GM19438 (cell line): ENCODE measurements around the gene CCDC18.
"Not testable (repeated sequence)": the region's sequence is repeated elsewhere in the genome, so short reads cannot be mapped to it uniquely, and the experiment has no call there.

Experiments used
- ATAC-seq: cut with Tn5 transposase; IDR thresholded peaks from one replicate; pipeline ENCODE4 v1.9.1; 2021; ENCODE audit warnings: low read depth; ENCODE audit not compliant: unreplicated experiment

CCDC18 gene

DNA sequence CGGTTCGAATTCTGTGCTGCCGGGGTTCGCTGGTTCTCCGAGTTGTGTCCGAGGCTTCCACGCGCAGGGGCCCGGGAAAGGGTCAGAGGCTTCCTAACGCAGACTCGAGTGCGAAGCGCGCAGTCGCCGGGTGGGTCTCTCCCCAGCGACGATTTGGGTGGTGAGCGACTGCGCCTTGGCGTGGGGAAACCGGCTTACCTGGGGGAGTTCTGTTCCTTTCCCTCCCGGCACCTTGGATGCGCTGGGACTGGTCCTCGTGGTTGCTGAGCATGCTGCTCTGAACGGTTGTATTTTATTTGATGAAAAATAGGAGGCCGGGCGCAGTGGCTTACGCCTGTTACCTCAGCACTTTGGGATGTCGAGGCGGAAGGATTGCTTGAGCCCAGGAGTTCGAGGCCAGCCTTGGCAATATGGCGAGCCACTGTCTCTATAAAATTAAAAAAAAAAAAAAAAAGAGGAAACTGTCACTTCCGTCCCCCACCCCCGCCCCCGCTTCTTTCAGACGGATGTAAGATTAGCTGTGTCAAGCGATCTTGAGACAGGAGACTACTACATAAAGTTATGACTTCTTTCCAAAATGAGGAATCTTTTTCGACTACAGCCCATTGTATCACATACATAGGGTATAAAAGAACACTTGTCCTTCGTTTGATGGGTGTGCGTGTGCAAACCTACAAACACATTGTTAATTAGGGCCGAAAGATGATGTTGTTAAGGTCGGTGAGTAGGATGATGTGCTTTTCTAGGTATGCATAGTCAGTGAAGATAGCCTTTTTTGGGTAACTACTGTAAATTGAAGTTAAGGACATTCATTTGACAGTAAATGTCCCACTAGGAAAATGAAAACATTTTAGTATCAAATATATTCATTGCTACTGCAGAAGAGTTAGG, at the start of gene CCDC18:
TSS of gene CCDC18 (plus strand) at position 2 of the 891 bp plus-strand sequence. CDS start 2,638 bp downstream, outside the sequence.
- ATAC-seq = peak; percentile 8

DNA sequence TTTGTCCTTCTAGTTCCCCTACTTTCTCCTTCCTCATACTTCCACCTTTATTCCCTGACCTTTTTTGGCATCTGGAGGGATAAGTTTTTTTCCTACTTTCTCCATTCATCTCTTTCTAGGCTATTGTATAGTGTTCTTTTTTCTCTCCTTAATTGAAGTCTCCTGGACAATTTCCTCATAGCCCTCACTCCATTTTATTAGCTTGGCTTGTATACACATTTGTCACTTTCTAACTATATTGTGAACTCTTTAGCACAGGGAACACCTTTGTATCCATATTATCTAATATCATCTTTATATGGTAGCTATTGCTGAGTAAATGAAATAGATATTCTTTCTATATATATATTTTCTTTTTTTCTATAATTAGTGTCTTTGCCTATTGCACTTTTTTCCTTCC, 47.9 kb upstream of the CCDC18 start:
- ATAC-seq = no peak

GRCh38 chr1:93136445-93136844, 44.1 kb upstream of the CCDC18 start:
- no peak for ATAC-seq

DNA sequence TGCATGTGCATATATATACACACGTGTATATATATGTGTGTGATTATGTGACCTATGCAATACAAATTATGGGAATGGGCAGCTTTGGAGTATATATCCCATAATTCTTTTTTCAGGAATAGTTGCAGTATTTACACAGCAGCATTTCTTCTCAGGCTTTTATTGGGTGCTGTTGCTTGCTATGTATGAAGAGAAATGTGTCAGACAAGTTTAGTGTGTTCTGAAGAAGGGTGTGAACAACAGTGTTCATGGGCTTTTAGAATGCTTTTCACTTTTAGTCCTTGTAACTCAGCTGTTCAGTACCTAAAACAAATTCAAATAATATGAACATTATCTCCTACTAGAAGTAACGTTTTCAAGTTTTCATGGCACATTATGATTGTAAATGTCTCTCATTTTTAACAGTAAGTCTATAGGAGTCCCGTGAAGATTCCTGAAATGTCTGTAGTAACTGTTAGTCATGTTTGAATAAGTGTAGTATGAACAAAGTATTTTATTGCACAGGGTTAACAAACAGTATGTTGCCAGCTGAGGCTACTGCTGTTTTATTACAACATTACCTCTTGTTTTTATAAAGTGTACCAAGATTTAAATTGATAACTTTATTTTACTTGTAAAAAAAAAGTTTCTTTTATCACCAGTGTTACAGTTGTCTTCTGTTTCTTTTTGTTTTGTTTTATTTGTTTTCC, 42.8 kb upstream of the CCDC18 start:
- ATAC-seq = no peak

GRCh38 chr1:93140106-93140505, 40.4 kb upstream of the CCDC18 start:
- no peak for ATAC-seq

- no peak for ATAC-seq
These were observed 38.4 kb upstream of the CCDC18 start for GRCh38 chr1:93142161-93142560.

DNA sequence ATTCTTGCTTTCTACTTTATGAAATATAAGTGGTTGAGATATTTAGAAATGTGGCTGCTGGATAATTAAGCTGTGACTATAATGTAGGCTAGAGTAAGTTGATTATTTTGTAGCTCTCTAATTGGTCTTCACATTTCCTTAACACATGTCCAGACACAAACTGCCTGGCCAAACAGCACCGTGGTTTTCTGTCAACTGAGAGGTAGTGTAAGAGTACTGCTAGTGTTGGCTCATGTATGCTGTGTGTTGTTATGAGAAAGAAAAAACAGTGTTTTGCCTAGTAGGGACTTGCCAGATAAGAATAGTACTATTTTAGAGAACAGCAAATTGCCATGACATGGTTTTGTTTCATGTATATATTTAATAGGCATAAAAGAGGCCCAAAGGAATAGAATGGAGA, 37.4 kb upstream of the CCDC18 start:
- ATAC-seq = no peak

GRCh38 chr1:93143769-93144168, 36.8 kb upstream of the CCDC18 start:
- no peak for ATAC-seq

- no peak for ATAC-seq
These were observed 32.5 kb upstream of the CCDC18 start for GRCh38 chr1:93148001-93148400.

DNA sequence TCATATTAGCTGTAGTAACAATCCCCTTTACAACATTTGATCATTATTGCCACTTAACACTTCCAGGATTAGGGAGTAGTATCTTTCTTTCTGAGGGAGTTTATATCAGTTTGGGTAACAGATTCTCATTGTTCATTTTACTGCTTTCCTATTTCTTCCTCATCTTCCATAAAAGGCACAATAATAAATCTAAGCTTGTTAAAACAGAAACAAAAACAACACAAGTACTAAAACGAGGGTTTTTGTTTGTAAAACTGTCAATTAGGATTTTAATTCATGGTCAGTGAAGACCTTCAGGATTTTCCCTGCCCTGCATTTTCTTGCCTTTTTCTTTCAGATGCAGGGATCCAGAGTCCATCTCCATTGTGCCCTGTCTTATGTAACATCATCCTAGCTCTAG, 29.8 kb upstream of the CCDC18 start:
- ATAC-seq = no peak

- no peak for ATAC-seq
These were observed 29.1 kb upstream of the CCDC18 start for GRCh38 chr1:93151474-93151873.

GRCh38 chr1:93152835-93153234, 27.7 kb upstream of the CCDC18 start:
- ATAC-seq = no peak

GRCh38 chr1:93154898-93155297, 25.6 kb upstream of the CCDC18 start:
- ATAC-seq = no peak

DNA sequence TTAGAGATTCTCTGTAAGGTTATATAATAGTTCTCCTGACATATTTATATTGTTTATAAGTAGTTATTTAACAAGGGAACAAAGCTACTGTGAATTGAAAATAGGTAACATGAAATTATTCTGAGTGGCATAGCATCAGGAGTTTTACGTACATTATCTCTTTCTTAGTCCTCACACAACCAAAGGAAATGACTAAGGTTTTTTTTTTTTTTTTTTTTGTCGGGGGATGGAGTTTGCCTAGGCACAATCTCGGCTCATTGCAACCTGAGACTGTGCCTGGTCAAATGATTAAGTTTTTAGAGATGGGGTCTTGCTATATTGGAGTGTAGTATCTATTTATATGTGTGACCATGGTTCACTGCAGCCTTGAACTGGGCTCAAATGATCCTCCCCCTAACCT, 25.2 kb upstream of the CCDC18 start:
- ATAC-seq = no peak

GRCh38 chr1:93159337-93159736, 21.2 kb upstream of the CCDC18 start:
- ATAC-seq = no peak

- not testable (repeated sequence) for ATAC-seq
These were observed 17.2 kb upstream of the CCDC18 start for GRCh38 chr1:93163314-93163713.

- ATAC-seq = no peak
These were observed 15.7 kb upstream of the CCDC18 start for GRCh38 chr1:93164816-93165215.

DNA sequence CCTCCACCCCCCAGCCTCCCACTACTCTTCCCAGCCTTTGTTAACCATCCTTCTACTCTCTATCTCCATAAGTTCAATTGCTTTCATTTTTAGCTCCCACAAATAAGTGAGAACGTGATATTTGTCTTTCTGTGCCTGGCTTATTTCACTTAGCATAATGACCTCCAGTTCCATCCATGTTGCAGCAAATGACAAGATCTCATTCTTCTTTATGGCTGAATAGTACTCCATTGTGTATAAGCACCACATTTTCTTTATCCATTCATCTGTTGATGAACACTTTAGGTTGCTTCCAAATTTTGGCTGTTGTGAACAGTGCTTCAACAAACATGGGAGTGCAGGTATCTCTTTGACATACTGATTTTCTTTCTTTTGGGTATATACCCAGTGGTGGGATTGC, 14.6 kb upstream of the CCDC18 start:
- not testable (repeated sequence) for ATAC-seq

GRCh38 chr1:93167006-93167405, 13.5 kb upstream of the CCDC18 start:
- ATAC-seq = no peak

DNA sequence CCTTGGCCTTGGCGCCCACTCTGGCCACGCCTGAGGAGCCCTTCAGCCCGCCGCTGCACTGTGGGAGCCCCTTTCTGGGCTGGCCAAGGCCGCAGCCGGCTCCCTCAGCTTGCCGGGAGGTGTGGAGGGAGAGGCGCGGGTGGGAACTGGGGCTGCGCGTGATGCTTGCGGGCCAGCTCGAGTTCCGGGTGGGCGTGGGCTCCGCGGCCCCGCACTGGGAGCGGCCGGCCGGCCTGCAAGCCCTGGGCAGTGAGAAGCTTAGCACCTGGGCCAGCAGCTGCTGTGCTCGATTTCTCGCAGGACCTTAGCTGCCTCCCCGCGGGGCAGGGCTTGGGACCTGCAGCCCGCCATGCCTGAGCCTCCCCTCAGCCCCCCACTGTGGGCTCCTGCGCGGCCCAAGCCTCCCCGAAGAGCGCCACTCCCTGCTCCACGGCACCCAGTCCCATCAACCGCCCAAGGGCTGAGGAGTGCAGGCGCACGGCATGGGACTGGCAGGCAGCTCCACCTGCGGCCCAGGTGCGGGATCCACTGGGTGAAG, 10.3 kb upstream of the CCDC18 start:
- not testable (repeated sequence) for ATAC-seq

- ATAC-seq = no peak
These were observed 8.9 kb upstream of the CCDC18 start for GRCh38 chr1:93171549-93172034.
